GM23248 (cell line): ENCODE results near the gene CPSF4L. TPM values are rescaled to one million over a fixed set of nuclear protein-coding genes. Genes with fewer than 3 reads are reported as not detected.

Source experiments
- DNase-seq: peaks from one replicate; pipeline ENCODE4 v3.0.0-alpha.2; 2015
- H2AFZ ChIP-seq: fragments of 200-600 bp; sonication (generic); 2 replicates; pipeline ENCODE4 v1.6.1; 2016; ENCODE audit warnings: antibody characterized with exemption
- H3F3A ChIP-seq: fragments of 200-600 bp; sonication (generic); 2 replicates; pipeline ENCODE4 v1.6.1; 2016; ENCODE audit warnings: mild to moderate bottlenecking, antibody characterized with exemption, mixed run types; ENCODE audit not compliant: insufficient read depth
- H3K27ac ChIP-seq: fragments of 200-600 bp; sonication (generic); 2 replicates; pipeline ENCODE4 v1.5.1; 2016; ENCODE audit warnings: mild to moderate bottlenecking
- H3K27me3 ChIP-seq: fragments of 200-600 bp; sonication (generic); replicated peaks from 2 replicates; pipeline ENCODE4 v1.6.1; 2016; ENCODE audit warnings: mild to moderate bottlenecking; ENCODE audit not compliant: insufficient read depth
- H3K36me3 ChIP-seq: fragments of 200-600 bp; sonication (generic); 2 replicates; pipeline ENCODE4 v1.6.1; 2016; ENCODE audit warnings: low read depth, mild to moderate bottlenecking
- H3K4me1 ChIP-seq: fragments of 200-600 bp; sonication (generic); 2 replicates; pipeline ENCODE4 v1.6.1; 2016; ENCODE audit warnings: mild to moderate bottlenecking; ENCODE audit not compliant: insufficient read depth
- H3K4me2 ChIP-seq: fragments of 200-600 bp; sonication (generic); one replicate; pipeline ENCODE4 v1.6.1; 2016; ENCODE audit warnings: mild to moderate bottlenecking; ENCODE audit not compliant: unreplicated experiment
- H3K4me3 ChIP-seq: fragments of 200-600 bp; sonication (generic); 2 replicates; pipeline ENCODE4 v1.5.1; 2016; ENCODE audit warnings: mild to moderate bottlenecking
- H3K79me2 ChIP-seq: fragments of 200-600 bp; sonication (generic); 2 replicates; pipeline ENCODE4 v1.6.1; 2016; ENCODE audit warnings: mild to moderate bottlenecking; ENCODE audit not compliant: insufficient read depth
- H3K9ac ChIP-seq: fragments of 200-600 bp; sonication (generic); 2 replicates; pipeline ENCODE4 v1.6.1; 2016; ENCODE audit warnings: mild to moderate bottlenecking
- H3K9me2 ChIP-seq: fragments of 200-600 bp; sonication (generic); 2 replicates; pipeline ENCODE4 v1.6.1; 2016; ENCODE audit warnings: mixed run types, mild to moderate bottlenecking, moderate library complexity; ENCODE audit not compliant: insufficient read depth
- H3K9me3 ChIP-seq: fragments of 200-600 bp; sonication (generic); one replicate; pipeline ENCODE4 v1.6.1; 2017; ENCODE audit warnings: low read depth
- H4K20me1 ChIP-seq: fragments of 200-600 bp; sonication (generic); 2 replicates; pipeline ENCODE4 v1.6.0; 2016; ENCODE audit not compliant: insufficient read depth
- EZH2 ChIP-seq: fragments of 200-600 bp; sonication (generic); IDR thresholded peaks from 2 replicates; pipeline ENCODE4 v1.6.1; 2018; ENCODE audit warnings: antibody characterized with exemption, mild to moderate bottlenecking; ENCODE audit not compliant: insufficient read depth, poor library complexity, severe bottlenecking
- EZH2phosphoT487 ChIP-seq: fragments of 200-600 bp; sonication (generic); IDR thresholded peaks from 2 replicates; pipeline ENCODE4 v1.6.1; 2018; ENCODE audit warnings: antibody characterized with exemption, moderate library complexity, mild to moderate bottlenecking, low read depth; ENCODE audit not compliant: insufficient read depth
- WGBS, 2 experiments: methylation state at CpG; one replicate each; pipeline ENCODE4 v1.1.6; 2015 to 2017; ENCODE audit warnings: low lambda C conversion rate in 2 of 2, low coverage in 1 of 2; ENCODE audit errors: missing lambda C conversion rate in 2 of 2; 5-methylcytosine and 5-hydroxymethylcytosine counted together
- in situ Hi-C: fragments of 300-500 bp; cut with MboI; formaldehyde crosslinking; loops from 2 replicates; pipeline ENCODE4 v1.15.0; 2020
- polyA plus RNA-seq: library from polyadenylated mRNA; unstranded; fragments of >200 nt; fragmentation: Nextera tagmentation; extraction: Ambion mirVana; gene quantifications from 2 replicates; pipeline ENCODE4 v1.2.1, GENCODE V29; 2016
- total RNA-seq: library from RNA; depleted of rRNA; stranded (reverse); fragments of >200 nt; shearing (Covaris generic); gene quantifications from 2 replicates; pipeline ENCODE4 v1.2.3, GENCODE V29; 2014

CPSF4L gene
- total and polyA plus RNA-seq, 2 experiments from 2014 or later = not detected

DNA sequence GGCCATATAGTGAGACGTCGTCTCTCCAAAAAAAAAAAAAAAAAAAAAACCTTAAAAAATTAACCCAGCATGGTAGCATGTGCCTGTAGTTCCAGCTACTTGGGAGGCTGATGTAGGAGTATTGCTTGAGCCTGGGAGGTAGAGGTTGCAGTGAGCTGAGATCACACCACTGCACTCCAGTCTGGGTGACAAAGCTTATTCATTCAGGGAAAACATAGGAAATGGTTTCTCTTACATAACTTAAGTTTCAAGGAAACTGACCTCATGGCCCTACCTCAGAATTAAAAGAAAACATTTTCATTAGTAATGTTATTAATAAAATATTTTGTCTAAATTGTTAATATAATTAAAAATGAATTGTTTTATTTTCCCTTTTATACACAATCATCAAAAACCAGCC lies 37.4 kb downstream of the CPSF4L start:
- in situ Hi-C loops = no loop called here
- Histone ChIP-seq H3K9me3 (no peaks in the 10 kb centered on the region), H4K20me1 (no peaks in the 10 kb centered on the region), H2AFZ (no peak overlapping the region), H3K27me3 (no peaks in the 10 kb centered on the region), H3K4me3 (no peak overlapping the region), H3K27ac (no peak overlapping the region), H3K79me2 (peaks cover 96% of the 10 kb centered on the region), H3K9me2 (no peaks in the 10 kb centered on the region), H3K4me2 (no peak overlapping the region), H3K36me3 (0 out of 2 replicates have a peak, but pooled peaks cover 2% of the 10 kb centered on the region), H3K4me1 (peaks cover 33% of the 10 kb centered on the region), H3K9ac (no peak overlapping the region), H3F3A (peaks cover 25% of the 10 kb centered on the region)
- WGBS, 2 experiments = 46 to 86% methylated on average over 1 to 2 of the region's 2 CpGs
- no peak for DNase-seq
- TF ChIP-seq EZH2phosphoT487 = no peak

- H3K4me2 ChIP-seq = no peak overlapping the region
- peaks cover 28% of the 10 kb centered on the region for H3K4me1 ChIP-seq
- 0 out of 2 replicates have a peak, but pooled peaks cover 2% of the 10 kb centered on the region for H3K36me3 ChIP-seq
- peaks cover 20% of the 10 kb centered on the region for H3F3A ChIP-seq
- H3K27me3 ChIP-seq = no peaks in the 10 kb centered on the region
- no peak overlapping the region for H3K4me3 ChIP-seq
- peaks cover 97% of the 10 kb centered on the region for H3K79me2 ChIP-seq
- H3K27ac ChIP-seq = no peak overlapping the region
- in situ Hi-C loops = no loop called here
- no peak overlapping the region for H3K9ac ChIP-seq
- H2AFZ ChIP-seq = no peak overlapping the region
- TF ChIP-seq EZH2phosphoT487 = no peak
- no peak for TF ChIP-seq EZH2
- 86% methylated on average over 2 of the region's 2 CpGs; no CpG with 5 or more reads in 1 of the 2 experiments for WGBS, 2 experiments
- no peaks in the 10 kb centered on the region for H3K9me2 ChIP-seq
- H3K9me3 ChIP-seq = no peaks in the 10 kb centered on the region
- no peak for DNase-seq
- no peaks in the 10 kb centered on the region for H4K20me1 ChIP-seq
These were observed 38.0 kb downstream of the CPSF4L start for GRCh38 chr17:73223626-73224230.

DNA sequence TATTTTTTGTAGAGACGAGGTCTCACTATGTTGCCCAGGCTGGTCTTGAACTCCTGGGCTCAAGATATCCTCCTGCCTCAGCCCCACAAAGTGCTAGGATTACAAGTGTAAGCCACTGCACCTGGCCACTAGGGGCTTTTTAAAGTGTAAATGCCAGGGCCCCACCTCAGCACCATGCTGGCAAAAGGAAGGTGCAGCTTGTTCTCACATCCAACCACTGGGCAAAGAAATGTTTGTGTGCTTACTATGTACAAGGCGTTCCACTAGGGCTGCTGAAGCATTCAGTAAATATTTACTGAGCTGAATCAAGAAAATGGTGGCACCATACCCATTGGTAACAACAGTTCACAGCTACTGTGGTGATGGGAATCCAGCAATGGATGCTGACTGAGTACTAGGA lies 46.2 kb downstream of the CPSF4L start:
- Histone ChIP-seq H3K9me3 (no peaks in the 10 kb centered on the region), H3K9ac (no peak overlapping the region), H3K4me3 (no peak overlapping the region), H4K20me1 (no peaks in the 10 kb centered on the region), H2AFZ (no peak overlapping the region), H3K4me2 (no peak overlapping the region), H3K9me2 (no peaks in the 10 kb centered on the region), H3F3A (no peaks in the 10 kb centered on the region), H3K4me1 (no peaks in the 10 kb centered on the region), H3K79me2 (peaks cover 97% of the 10 kb centered on the region), H3K27me3 (no peaks in the 10 kb centered on the region), H3K27ac (no peak overlapping the region), H3K36me3 (0 out of 2 replicates have a peak, but pooled peaks cover 5% of the 10 kb centered on the region)
- DNase-seq = no peak
- in situ Hi-C loops = no loop called here
- TF ChIP-seq EZH2phosphoT487 = no peak
- no peak for TF ChIP-seq EZH2
- 92 to 100% methylated on average over 2 of the region's 2 CpGs for WGBS, 2 experiments

- DNase-seq = no peak
- H4K20me1 ChIP-seq = no peaks in the 10 kb centered on the region
- TF ChIP-seq EZH2 (no peak), EZH2phosphoT487 (no peak)
- H3K79me2 ChIP-seq = peaks cover 94% of the 10 kb centered on the region
- H3K27ac ChIP-seq = no peak overlapping the region
- H3K27me3 ChIP-seq = no peaks in the 10 kb centered on the region
- H2AFZ ChIP-seq = no peak overlapping the region
- 92 to 96% methylated on average over 4 of the region's 4 CpGs for WGBS, 2 experiments
- H3K36me3 ChIP-seq = 0 out of 2 replicates have a peak, but pooled peaks cover 6% of the 10 kb centered on the region
- H3F3A ChIP-seq = no peaks in the 10 kb centered on the region
- H3K9ac ChIP-seq = no peak overlapping the region
- H3K9me3 ChIP-seq = no peaks in the 10 kb centered on the region
- H3K4me3 ChIP-seq = no peak overlapping the region
- in situ Hi-C loops = no loop called here
- H3K4me1 ChIP-seq = no peaks in the 10 kb centered on the region
- H3K4me2 ChIP-seq = no peak overlapping the region
- H3K9me2 ChIP-seq = no peaks in the 10 kb centered on the region
These were observed 46.8 kb downstream of the CPSF4L start for GRCh38 chr17:73214851-73215250.

- in situ Hi-C loops = no loop called here
- peaks cover 93% of the 10 kb centered on the region for H3K79me2 ChIP-seq
- no peak overlapping the region for H3K4me3 ChIP-seq
- no peaks in the 10 kb centered on the region for H3K27me3 ChIP-seq
- no peak overlapping the region for H2AFZ ChIP-seq
- no peaks in the 10 kb centered on the region for H3K9me2 ChIP-seq
- H3K36me3 ChIP-seq = peaks cover 14% of the 10 kb centered on the region
- H3K9ac ChIP-seq = no peak overlapping the region
- H3K9me3 ChIP-seq = no peaks in the 10 kb centered on the region
- no peaks in the 10 kb centered on the region for H3K4me1 ChIP-seq
- no peak overlapping the region for H3K4me2 ChIP-seq
- TF ChIP-seq EZH2 = no peak
- TF ChIP-seq EZH2phosphoT487 = no peak
- no peaks in the 10 kb centered on the region for H4K20me1 ChIP-seq
- H3K27ac ChIP-seq = no peak overlapping the region
- H3F3A ChIP-seq = peaks cover 4% of the 10 kb centered on the region; the same call in 1 of the 2 replicates
- no peak for DNase-seq
These were observed 47.7 kb downstream of the CPSF4L start for GRCh38 chr17:73214008-73214407.
